ENCODE measurements around the gene PPP1R2C.

The PPP1R2C gene

DNA sequence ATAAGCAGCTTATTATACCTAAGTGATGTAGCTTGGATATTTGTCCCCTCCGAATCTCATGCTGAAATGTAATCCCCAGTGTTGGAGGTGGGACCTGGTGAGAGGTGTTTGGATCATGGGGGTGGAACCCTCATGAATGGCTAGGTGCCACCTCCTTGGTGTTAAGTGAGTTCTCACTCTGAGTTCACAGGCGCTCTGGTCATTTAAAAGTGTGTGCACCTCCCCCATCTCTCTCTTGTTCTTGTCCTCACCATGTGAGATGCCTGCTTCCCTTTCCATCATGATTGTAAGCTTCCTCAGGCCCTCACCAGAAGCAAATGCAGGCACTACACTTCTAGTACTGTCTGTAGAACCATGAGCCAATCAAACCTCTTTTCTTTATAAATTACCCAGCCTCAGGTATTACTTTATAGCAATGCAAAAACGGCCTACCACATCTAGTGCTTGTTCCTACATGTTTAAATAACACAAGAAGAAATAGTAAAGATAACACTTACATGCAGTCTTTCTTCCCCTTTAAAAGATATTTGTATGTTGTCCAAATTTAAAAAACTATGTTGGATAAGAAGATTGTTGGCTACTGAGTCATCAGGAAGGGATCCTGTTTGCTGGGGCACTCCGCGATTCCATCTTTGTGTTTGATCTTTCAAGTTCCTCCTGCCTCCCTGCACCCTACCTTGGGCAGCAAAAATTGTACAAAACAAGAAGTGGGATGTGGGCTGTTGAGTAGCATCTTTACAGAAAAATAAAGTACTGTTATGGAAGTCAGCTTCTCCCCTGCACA, 29.7 kb downstream of the PPP1R2C start:
- no peak for DNase-seq

DNA sequence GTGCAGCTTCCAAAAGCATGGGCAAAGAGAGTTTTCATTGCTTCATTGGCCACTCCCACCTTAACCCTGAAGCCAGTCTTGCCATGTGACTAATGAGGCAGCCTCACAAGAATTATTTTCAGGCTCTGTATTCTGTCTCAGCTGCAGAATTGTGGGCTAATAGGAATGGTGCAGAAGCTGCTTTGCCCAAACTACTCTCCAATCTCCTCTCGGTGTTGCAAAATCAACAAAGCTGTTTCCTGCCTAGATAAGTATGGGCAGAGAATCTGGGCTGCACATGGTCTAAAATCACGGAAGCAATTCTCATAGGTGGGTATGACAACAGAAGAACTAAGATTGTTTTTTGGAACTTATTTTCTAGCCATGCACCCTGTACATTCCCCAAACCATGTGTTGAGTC, 31.4 kb downstream of the PPP1R2C start:
- DNase-seq: no peak

DNA sequence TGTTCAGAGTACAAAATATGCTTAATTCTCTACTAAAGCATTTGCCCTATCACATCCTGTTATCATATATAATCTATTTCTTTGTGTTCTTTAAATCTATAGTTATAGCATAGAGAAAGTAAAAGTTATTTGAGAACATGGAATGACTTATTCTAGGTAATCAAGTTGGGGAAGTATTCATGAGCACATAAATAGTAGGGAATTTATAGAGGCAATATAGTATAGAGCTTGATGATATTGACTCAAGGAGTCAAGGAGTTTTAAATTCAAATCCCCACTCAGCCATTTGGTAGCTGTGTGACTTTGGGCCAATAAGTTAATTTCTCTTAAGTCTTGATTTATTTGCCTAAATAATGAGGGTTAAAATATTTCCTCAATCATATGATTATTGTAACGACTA, 37.5 kb downstream of the PPP1R2C start:
- DNase-seq: no peak

DNA sequence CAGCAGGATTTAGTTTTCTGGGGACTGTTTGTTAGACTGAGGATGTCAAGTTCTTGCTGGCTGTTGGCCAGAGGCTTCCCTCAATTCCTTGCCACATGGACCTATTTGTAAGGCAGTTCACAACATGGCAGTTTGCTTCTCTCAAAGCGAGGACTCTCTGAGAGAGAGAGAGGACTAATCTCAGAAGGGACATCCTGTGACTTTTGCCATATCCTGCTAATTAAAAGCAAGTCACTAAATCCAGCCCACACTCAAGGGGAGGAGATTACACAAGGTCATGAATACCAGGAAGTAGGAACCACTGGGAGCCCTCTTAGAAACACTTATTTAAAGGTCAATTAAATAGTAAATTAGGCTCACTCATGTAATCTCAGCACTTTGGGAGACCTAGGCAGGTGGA, 38.2 kb downstream of the PPP1R2C start:
- DNase-seq: no peak

DNA sequence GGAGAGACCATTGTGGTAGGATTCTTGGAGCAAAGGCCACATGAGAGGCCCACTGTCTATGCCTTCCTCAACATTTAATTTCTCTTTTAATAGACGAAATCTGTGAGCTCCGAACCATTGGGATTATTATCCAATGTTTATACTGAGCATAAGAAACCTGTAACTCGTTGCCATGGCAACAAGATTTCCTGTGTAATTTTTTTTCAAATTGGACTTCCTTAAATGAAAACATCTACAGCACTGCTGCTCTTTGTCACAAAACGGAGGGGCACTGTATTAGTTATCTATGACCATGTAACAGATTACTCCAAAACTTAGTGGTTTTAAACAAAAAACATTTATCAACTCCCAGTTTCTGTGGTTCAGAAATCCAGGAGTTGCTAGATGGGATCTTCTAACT, 38.7 kb downstream of the PPP1R2C start:
- DNase-seq: no peak

DNA sequence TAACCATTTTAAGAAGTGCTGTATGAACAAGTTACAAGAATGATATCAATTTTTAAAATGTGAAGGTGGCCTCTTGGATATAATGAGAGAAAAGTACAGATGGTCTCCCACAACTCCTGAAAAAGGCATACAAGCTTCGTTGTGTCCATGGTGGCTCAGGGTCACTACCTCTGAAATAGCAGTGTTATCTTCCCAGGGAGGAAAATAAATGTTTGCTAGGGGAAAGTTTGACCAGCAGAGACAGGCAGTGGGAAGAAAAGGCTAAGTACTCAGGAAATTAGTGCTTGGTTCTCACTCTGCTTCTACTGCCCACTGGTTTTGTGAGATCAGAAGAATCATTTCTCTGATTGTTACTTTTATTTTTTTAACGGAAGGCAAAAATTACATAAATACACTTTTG, 39.4 kb downstream of the PPP1R2C start:
- DNase-seq: no peak

DNA sequence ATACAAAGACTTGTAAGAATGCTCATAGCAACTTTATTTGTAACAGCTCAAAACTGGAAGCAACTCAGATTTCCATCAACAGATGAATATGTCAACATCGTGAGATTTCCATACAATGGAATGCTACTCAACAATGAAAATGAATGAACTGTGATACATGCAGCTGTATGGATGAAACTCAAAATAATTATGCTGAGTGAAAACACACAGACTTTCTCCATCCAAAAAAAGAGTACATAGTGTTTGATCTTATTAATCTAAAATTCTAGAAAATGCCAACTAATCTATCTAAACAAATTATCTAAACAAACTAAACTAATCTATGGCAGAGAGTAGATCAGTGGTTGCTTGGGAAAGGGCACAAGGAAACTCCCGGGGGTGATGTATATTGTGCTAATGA, 42.7 kb downstream of the PPP1R2C start:
- DNase-seq: no peak

DNA sequence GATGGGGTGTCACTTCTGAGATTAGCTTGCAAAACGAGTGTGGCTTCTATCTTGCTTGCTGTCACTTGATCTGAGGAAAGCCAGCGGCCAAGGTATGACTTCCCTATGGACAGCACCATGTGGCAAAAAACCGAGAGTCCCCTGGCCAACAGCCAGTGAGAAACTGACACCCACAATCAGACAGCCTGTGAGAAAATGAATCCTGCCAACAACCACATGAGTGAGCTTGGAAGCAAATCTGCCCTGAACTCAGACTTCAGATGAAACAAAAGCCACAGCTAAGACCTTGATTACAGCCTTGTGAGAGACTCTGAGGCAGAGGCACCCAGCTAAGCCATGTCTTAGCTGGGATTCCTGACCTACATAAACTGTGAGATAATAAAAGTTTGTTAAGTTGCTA, 45.5 kb downstream of the PPP1R2C start:
- no peak for DNase-seq
